Medulla oblongata (tissue), 1 donor: ENCODE data around the gene SLC35B3.
"Not testable (repeated sequence)": the region's sequence is repeated elsewhere in the genome, so short reads cannot be mapped to it uniquely, and the experiment has no call there.

Experiments
- DNase-seq: peaks from one replicate; pipeline ENCODE4 v3.0.0-alpha.2; 2015; ENCODE audit errors: extremely low spot score

The SLC35B3 gene

DNA sequence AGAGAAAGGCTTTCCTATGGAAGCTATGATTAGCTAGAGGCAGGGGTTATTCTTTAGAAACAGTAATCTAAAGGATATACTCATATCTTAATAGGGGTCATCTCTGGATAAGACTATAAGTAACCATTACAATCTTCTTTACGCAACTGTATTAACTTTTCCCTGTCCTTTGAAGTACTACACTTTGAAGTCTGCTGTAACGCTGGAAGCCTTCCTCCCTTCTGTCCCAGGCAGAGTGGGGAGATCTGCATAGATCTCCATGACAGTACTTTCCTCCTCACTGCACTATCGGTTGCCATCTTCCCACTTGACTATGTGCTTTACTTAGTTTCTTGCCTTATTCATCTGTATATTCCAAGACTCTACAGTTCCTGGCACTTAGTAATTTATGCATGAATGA lies 20.1 kb downstream of the SLC35B3 start:
- no peak for DNase-seq

DNA sequence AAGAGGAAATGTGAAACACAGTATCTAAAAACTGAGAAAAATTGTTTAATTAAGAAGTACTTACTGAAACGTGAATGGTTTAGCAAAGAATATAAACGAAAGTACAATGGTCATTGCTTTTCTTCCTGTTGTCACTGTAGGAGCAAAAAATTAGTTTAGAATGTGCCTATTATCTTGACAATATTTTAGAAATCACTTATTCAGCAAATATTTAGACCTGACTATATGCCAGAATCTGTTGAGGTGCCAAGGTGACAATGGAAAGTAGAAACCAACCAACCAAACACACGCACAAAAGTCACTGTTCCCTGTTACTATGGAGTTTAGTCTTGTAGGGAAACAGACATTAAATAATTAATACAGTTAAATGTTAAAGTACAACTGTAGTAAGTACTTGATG lies 20.5 kb downstream of the SLC35B3 start:
- DNase-seq, result no peak

DNA sequence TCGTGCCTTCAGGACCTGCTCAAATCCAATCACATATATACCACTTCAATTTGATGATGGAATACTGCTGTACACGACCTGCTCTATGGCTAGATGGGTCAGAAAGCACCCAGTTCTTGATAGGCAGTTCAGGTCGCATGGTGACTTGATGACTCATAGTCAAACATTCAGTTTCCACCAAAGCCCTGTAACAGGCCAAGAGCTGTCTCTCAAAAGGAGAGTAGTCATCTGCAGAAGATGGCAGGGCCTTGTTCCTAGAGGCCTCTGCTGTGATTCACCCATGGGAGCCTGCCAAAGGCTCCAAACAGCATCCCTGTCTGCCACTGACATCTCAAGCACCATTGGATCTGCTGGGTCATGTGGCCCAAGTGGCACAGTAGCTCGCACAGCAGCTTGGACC lies 29.4 kb downstream of the SLC35B3 start:
- DNase-seq, result not testable (repeated sequence)

DNA sequence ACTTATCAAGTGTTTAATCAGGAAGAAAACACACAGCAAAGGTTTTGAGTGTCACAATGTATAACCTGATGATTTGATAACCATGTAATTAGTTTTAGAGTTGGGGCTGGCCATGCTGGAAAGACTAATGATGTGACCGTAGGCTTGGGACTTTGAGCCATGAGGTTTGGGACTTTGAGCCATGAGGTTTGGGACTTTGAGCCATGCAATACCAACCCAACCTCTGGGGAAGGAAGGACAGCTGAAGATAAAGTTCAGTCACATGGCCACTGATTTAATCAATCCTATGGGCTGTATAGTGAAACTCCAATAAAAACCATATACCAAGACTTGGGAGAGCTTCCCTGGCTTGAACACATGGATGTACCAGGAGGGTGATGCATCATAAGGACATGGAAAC lies 32.8 kb downstream of the SLC35B3 start:
- no peak for DNase-seq

DNA sequence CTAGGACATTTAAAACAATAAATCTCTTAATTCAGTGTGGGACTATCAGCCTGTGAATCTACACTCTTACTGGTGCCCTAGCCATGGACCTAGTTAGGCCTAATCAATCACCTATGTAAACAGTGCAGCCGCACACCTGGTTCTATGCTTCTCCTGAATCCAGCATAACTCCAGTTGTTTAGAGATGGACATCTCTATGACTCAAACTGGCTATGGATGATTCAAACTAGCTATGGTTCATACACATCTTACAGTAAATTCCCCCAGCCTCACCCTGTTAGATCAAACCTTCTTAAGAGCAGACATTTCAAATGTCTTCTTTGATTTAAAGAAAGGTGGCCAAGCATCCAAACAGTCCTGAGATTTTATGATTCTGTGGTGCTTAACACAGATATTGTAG lies 34.7 kb downstream of the SLC35B3 start:
- DNase-seq, result no peak

DNA sequence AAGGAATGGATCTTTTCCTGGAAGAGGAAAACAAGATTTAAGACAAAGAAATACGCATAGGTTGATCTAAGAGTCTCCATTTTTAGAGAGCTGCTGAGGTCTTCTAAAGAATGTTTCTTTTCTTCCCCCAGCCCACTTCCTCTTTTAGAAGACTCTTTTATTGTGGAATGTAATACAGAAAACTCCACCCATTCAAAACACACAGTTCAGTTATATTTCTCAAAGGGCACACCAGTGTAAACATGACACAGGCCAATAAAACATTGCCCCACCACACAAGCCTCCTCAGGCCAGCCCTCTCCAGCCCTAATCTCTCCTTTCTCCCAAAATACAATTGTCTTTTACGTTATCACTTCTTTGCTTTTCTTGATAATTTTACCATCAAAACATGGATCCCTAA lies 42.8 kb downstream of the SLC35B3 start:
- DNase-seq, result no peak

DNA sequence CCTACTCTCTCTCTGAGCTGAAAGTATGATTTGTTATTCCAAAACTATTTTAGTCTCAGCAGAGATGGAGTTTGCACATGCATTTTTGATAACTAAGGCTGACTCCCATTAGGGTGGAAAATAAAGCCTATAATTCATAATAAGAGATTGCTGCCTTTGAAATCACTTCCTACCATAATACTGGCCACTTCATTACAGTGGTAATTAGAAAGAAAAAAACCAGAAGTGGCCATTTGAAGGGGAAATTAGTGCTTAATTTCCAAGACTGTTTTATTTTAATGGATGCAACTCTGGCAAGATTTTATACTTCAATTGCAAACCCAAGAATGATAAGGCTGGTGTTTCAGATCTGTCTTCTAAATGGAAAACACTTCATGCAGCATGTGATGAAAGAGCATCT lies 43.4 kb downstream of the SLC35B3 start:
- DNase-seq, result no peak

DNA sequence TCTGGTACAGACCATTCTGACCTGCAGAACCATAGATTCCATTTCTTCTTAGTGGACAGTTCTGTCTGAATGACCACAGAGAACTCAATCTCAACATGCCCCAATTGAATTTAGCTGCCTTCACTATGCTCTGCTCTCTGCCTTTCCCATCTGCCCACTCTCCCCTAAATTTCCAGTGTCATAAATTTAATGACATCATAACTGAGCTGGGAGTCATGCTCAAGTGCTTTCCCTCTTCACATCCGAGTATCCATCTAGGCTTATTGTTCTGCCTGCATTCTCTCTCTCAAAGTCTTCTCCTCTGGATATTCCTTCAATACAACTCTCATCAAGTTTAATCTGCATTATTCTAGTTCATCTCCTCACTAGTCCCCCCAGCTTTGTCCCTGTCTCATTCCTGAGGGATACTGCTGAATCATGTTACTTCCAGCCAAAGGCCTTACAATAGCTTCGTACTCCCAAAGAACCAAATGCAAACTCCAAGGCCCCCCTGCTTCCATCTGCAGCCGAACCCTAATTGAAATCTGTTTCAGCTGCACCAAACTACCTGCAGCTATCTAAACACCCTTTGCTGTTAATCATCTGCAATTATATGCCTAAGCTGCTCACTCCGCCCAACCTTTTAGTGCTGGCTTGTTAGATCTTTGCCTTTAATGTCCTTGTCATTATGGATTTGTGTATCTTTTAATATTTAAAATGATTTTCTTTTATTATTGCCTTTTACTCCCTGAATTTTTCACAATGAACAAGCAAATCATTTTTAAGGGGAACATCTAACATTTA lies 46.1 kb downstream of the SLC35B3 start:
- DNase-seq, result no peak

DNA sequence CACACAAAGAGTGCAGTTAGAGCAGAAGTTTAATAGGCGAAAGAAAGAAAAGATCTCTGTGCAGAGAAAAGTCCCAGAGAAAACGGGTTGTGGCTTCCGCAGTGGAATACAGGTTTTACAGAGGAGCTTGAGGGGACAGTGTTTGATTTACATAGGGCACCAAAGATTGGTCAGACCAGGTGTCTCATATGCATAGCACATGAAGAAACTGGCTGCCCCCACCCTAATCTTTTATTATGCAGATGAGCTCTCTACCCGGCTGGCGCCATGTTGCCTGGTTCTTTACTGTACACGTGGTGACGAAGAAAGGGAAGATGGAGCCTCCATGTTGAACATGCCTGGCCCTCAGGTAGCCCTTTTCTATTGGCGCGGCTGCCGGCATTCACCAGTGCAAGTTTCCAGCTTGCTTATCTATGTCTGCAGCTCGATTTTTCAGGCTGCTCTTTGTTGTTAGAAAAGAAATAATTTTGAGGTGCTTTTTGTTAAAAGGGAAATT lies 47.4 kb downstream of the SLC35B3 start:
- no peak for DNase-seq

DNA sequence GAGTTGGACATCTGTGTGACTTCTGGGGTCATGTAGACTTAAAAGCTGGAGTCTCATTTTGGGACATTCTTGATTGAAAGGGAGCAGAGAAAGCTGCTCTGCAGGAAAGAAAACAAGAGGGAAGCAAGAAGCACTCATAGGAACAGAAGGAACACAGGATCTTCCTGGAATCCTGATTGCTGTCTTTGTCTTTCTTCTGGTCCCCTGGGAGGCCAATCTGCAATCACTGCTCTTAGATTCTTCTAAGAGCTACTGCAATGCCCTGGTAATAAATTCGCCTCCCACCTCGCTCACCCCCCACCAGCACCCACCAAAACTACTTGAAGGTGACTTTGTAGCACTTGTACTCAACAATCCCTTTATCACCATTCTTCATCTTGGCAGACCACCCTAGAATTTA lies 51.8 kb downstream of the SLC35B3 start:
- no peak for DNase-seq

DNA sequence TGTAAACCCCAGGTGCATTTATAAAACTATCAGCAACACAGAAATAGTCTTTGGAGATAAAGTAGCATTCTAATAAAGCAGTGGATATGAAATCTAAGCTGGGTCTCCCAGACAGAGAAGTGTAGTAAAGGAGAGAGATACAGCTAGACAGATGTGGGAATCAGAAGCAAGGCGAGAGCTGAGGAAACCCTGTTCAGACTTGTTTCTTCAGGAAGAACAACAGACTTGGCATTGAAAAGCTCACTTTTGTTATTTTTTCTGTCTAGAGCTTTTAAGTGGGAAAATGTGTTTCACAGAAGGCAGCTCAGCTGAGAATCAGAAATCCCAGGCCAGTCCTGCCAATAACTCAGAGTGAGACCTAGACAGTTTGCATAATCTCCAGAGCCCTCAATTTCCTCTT lies 52.9 kb downstream of the SLC35B3 start:
- DNase-seq, result no peak

DNA sequence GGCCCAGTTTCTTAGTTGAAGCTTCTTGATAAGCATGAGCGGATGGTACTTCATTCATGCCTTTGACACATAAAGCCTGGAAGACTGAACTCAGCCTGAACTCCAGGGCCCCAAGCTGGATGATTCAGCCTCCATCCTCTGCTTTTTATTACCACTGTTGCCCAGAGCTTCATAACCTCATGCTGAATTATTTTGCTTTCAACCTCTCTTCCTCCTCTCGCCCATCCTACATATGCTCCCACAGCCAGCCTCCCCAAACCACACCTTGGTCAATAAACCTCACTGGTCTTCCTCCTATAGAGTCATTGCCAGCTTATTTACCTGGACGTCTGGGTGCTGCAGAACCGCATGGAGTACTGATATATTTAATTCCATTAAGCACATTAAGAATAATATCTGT lies 59.4 kb downstream of the SLC35B3 start:
- DNase-seq, result no peak
